SK-N-SH (cell line): ENCODE measurements around the gene GNB1L. TPM values are rescaled to one million over a fixed set of nuclear protein-coding genes. Genes with fewer than 3 reads are reported as not detected.

Experiments used
- CTCF ChIA-PET: fragments of 300-600, 350-600 bp; formaldehyde crosslinking; extraction: SDS; loops from one replicate; lab custom pipeline; 2021; lab: Yijun Ruan, JAX
- POLR2A ChIA-PET: fragments of 350-600 bp; sonication (Branson Sonifier 250); formaldehyde crosslinking; extraction: SDS; loops from one replicate; lab custom pipeline; 2020; ENCODE audit warnings: antibody characterized with exemption, inconsistent platforms; lab: Yijun Ruan, JAX
- DNase-seq: peaks from one replicate; pipeline ENCODE4 v3.0.0; 2012
- H2AFZ ChIP-seq: fragments of 200-600 bp; sonication (generic); 2 replicates; pipeline ENCODE4 v1.8.1; 2016; ENCODE audit warnings: antibody characterized with exemption, mild to moderate bottlenecking, low read depth
- H3F3A ChIP-seq: fragments of 200-600 bp; sonication (generic); replicated peaks from 2 replicates; pipeline ENCODE3; 2016; ENCODE audit warnings: antibody characterized with exemption, mild to moderate bottlenecking; ENCODE audit not compliant: insufficient read depth
- H3K27ac ChIP-seq, 2 experiments: fragments of 200-500 bp in 1 of 2; fragments of 200-600 bp in 1 of 2; sonication (Bioruptor generic) in 1 of 2; sonication (generic), shearing (Covaris generic) in 1 of 2; 2 replicates each; pipeline versions ENCODE4 v1.5.1 to v1.6.1; 2014 to 2016; ENCODE audit warnings: low read depth in 2 of 2, inconsistent platforms in 1 of 2, low read length in 1 of 2, mild to moderate bottlenecking in 1 of 2, mixed read lengths in 1 of 2
- H3K27me3 ChIP-seq: fragments of 200-600 bp; sonication (generic), shearing (Covaris generic); 2 replicates; pipeline ENCODE4 v1.6.1; 2016; ENCODE audit warnings: mixed run types; ENCODE audit not compliant: insufficient read depth
- H3K36me3 ChIP-seq, 2 experiments: fragments of 200-500 bp in 1 of 2; fragments of 200-600 bp in 1 of 2; sonication (Bioruptor generic) in 1 of 2; sonication (generic) in 1 of 2; replicated peaks in 1 of 2; 2 replicates each; pipeline versions ENCODE3 to v1.5.1; 2014 to 2016; ENCODE audit warnings: low read length in 1 of 2, mild to moderate bottlenecking in 1 of 2; ENCODE audit not compliant: insufficient read depth in 2 of 2, control insufficient read depth in 1 of 2
- H3K4me1 ChIP-seq, 2 experiments: fragments of 200-500 bp in 1 of 2; fragments of 200-600 bp in 1 of 2; sonication (Bioruptor generic) in 1 of 2; sonication (generic), shearing (Covaris generic) in 1 of 2; 2 replicates each; pipeline versions ENCODE4 v1.5.1 to v1.6.1; 2014 to 2016; ENCODE audit warnings: low read depth in 1 of 2, low read length in 1 of 2, mixed run types in 1 of 2; ENCODE audit not compliant: insufficient read depth in 2 of 2, control insufficient read depth in 1 of 2
- H3K4me2 ChIP-seq: fragments of 200-600 bp; sonication (generic), shearing (Covaris generic); 2 replicates; pipeline ENCODE4 v1.6.1; 2017; ENCODE audit warnings: mixed run types
- H3K4me3 ChIP-seq, 2 experiments: fragments of 200-500 bp in 1 of 2; fragments of 200-600 bp in 1 of 2; sonication (Bioruptor generic) in 1 of 2; sonication (generic), shearing (Covaris generic) in 1 of 2; 2 replicates each; pipeline versions ENCODE4 v1.5.1 to v1.8.1; 2014 to 2016; ENCODE audit warnings: low read depth in 2 of 2, inconsistent platforms in 1 of 2, low read length in 1 of 2, mild to moderate bottlenecking in 1 of 2, mixed read lengths in 1 of 2, moderate library complexity in 1 of 2
- H3K79me2 ChIP-seq: fragments of 200-600 bp; sonication (generic); 2 replicates; pipeline ENCODE4 v1.8.1; 2017; ENCODE audit warnings: mild to moderate bottlenecking; ENCODE audit not compliant: insufficient read depth
- H3K9ac ChIP-seq: fragments of 200-600 bp; sonication (generic); 2 replicates; pipeline ENCODE4 v1.6.1; 2017; ENCODE audit warnings: mixed run types
- H3K9me2 ChIP-seq: fragments of 200-600 bp; sonication (generic); 2 replicates; pipeline ENCODE4 v1.6.1; 2017; ENCODE audit warnings: mixed run types
- H3K9me3 ChIP-seq: fragments of 200-600 bp; sonication (generic); 2 replicates; pipeline ENCODE4 v1.6.1; 2017; ENCODE audit warnings: mixed run types, mild to moderate bottlenecking, moderate library complexity
- H4K20me1 ChIP-seq: fragments of 200-600 bp; sonication (generic); 2 replicates; pipeline ENCODE4 v1.6.1; 2017; ENCODE audit warnings: mild to moderate bottlenecking, mixed run types; ENCODE audit not compliant: insufficient read depth
- CTCF ChIP-seq: fragments of 200-600 bp; sonication (generic); IDR thresholded peaks from 2 replicates; pipeline ENCODE4 v1.6.1; 2017; ENCODE audit warnings: antibody characterized with exemption, mild to moderate bottlenecking, moderate library complexity
- EP300 ChIP-seq, 2 experiments: IDR thresholded peaks; 2 replicates each; pipeline versions ENCODE4 v1.4.0 to v1.6.1; 2012; ENCODE audit warnings: borderline replicate concordance in 1 of 2, low read depth in 1 of 2, low read length in 1 of 2
- EZH2phosphoT487 ChIP-seq: fragments of 200-600 bp; sonication (generic); IDR thresholded peaks from 2 replicates; pipeline ENCODE4 v1.6.1; 2017; ENCODE audit warnings: low read depth, mixed run types, mild to moderate bottlenecking, antibody characterized with exemption, moderate library complexity, borderline replicate concordance
- GABPA ChIP-seq: IDR thresholded peaks from 2 replicates; pipeline ENCODE4 v1.4.0; 2012; ENCODE audit warnings: low read depth, mild to moderate bottlenecking
- GATA2 ChIP-seq: sonication (generic); formaldehyde crosslinking; IDR thresholded peaks from 2 replicates; pipeline ENCODE4 v1.5.0; 2020; ENCODE audit warnings: mild to moderate bottlenecking, missing genetic modification reagents
- JUND ChIP-seq: IDR thresholded peaks from 2 replicates; pipeline ENCODE4 v1.4.0; 2012
- MEF2A ChIP-seq: IDR thresholded peaks from 2 replicates; pipeline ENCODE4 v1.4.0; 2012; ENCODE audit warnings: low read depth, borderline replicate concordance
- MXI1 ChIP-seq: IDR thresholded peaks from 2 replicates; pipeline ENCODE4 v1.6.1; 2012; ENCODE audit warnings: mild to moderate bottlenecking, low read depth, low read length, improper control_type of control experiment
- NFIC ChIP-seq: IDR thresholded peaks from 2 replicates; pipeline ENCODE4 v1.4.0; 2012; ENCODE audit warnings: borderline replicate concordance
- PBX3 ChIP-seq: IDR thresholded peaks from 2 replicates; pipeline ENCODE4; 2012
- TAF1 ChIP-seq: IDR thresholded peaks from 2 replicates; pipeline ENCODE4 v1.6.1; 2012; ENCODE audit warnings: low read depth, mild to moderate bottlenecking, low read length, moderate library complexity, borderline replicate concordance
- TCF12 ChIP-seq: IDR thresholded peaks from 2 replicates; pipeline ENCODE4 v1.4.0; 2012
- TEAD4 ChIP-seq: IDR thresholded peaks from 2 replicates; pipeline ENCODE4 v1.4.0; 2012; ENCODE audit warnings: mild to moderate bottlenecking, borderline replicate concordance; ENCODE audit not compliant: insufficient read depth
- ZBTB33 ChIP-seq: IDR thresholded peaks from 2 replicates; pipeline ENCODE4 v1.4.0; 2012; ENCODE audit warnings: low read depth, borderline replicate concordance
- WGBS: methylation state at CpG from one replicate; pipeline ENCODE4 v1.1.6; 2017; ENCODE audit warnings: low lambda C conversion rate; 5-methylcytosine and 5-hydroxymethylcytosine counted together
- polyA plus RNA-seq, 3 experiments: library from polyadenylated mRNA; depleted of rRNA; stranded (reverse); fragments of >200 nt; gene quantifications; 2 replicates each; pipeline ENCODE4 v1.2.3, GENCODE V29; 2012

Gene GNB1L
- polyA plus RNA-seq, 1 of the 3 experiments (the other 2 are of a cell fraction): 5.9 TPM

GRCh38 chr22:19773470-19774040 is 81.1 kb downstream of the GNB1L start:
- no peak overlapping the region for H3K4me3 ChIP-seq
- CTCF ChIA-PET: interaction anchor here (1.1 to 4.0 kb wide), 2 partner anchors 17 to 43 kb away, joined by 4 to 21 read pairs; no protein-coding TSS in a partner anchor
- no peaks in the 10 kb centered on the region for H3K79me2 ChIP-seq
- no peak overlapping the region for H2AFZ ChIP-seq
- no peaks in the 10 kb centered on the region; a peak in 1 of 4 replicates for H3K4me1 ChIP-seq
- POLR2A ChIA-PET: no interaction called here
- 58% methylated on average over 8 of the region's 9 CpGs for whole genome bisulfite sequencing
- H3K9me3 ChIP-seq: no peaks in the 10 kb centered on the region
- H3K9ac ChIP-seq: no peak overlapping the region
- peaks cover 11% of the 10 kb centered on the region; the same call in 1 of the 2 replicates for H3K27me3 ChIP-seq
- no peaks in the 10 kb centered on the region for H3F3A ChIP-seq
- no peak overlapping the region for H3K4me2 ChIP-seq
- no peaks in the 10 kb centered on the region for H3K36me3 ChIP-seq
- H3K9me2 ChIP-seq: no peaks in the 10 kb centered on the region
- no peak overlapping the region for H3K27ac ChIP-seq
- TF ChIP-seq JUND: no peak
- TF ChIP-seq GATA2 (CRISPR knock-in tag): no peak
- TF ChIP-seq EZH2phosphoT487: no peak
- no peak for TF ChIP-seq MXI1
- TF ChIP-seq GABPA: no peak
- no peak for TF ChIP-seq TCF12
- no peak for TF ChIP-seq MEF2A
- TF ChIP-seq ZBTB33: no peak
- TF ChIP-seq NFIC: no peak
- no peak for TF ChIP-seq CTCF
- TF ChIP-seq EP300 (IDR thresholded peaks at IDR 0.05; ENCODE audit: borderline replicate concordance in 1 of 2, low read depth in 1 of 2, low read length in 1 of 2): no peak
- TF ChIP-seq TEAD4: no peak
- TF ChIP-seq PBX3: no peak
- no peak for TF ChIP-seq TAF1
- TF ChIP-seq, all 33 proteins: peak for 0
- no peaks in the 10 kb centered on the region for H4K20me1 ChIP-seq
- no peak for DNase-seq
